Muscle layer of duodenum (tissue), 2 donors: ENCODE results near the gene CYP4Z1.
"Not testable (repeated sequence)": the region's sequence is repeated elsewhere in the genome, so short reads cannot be mapped to it uniquely, and the experiment has no call there.

ENCODE experiments used
- H3K27ac ChIP-seq: one replicate; pipeline ENCODE4 v1.7.0; 2013; ENCODE audit warnings: mild to moderate bottlenecking, low read length
- H3K27me3 ChIP-seq: one replicate; pipeline ENCODE4 v1.7.0; 2013; ENCODE audit warnings: low read depth, mild to moderate bottlenecking, control low read depth, low read length
- H3K36me3 ChIP-seq, 2 donors: one replicate each; pipeline ENCODE4 v1.7.0; 2013; ENCODE audit warnings: low read length in 2 of 2, control low read depth in 1 of 2, mild to moderate bottlenecking in 1 of 2; ENCODE audit not compliant: insufficient read depth in 2 of 2, control insufficient read depth in 1 of 2
- H3K4me1 ChIP-seq, 2 donors: one replicate each; pipeline ENCODE4 v1.7.0; 2013; ENCODE audit warnings: low read length in 2 of 2, mild to moderate bottlenecking in 2 of 2, control low read depth in 1 of 2, moderate library complexity in 1 of 2; ENCODE audit not compliant: insufficient read depth in 2 of 2, control insufficient read depth in 1 of 2
- H3K4me3 ChIP-seq, 2 donors: one replicate each; pipeline ENCODE4 v1.7.0; 2013; ENCODE audit warnings: low read length in 2 of 2, low read depth in 1 of 2, mild to moderate bottlenecking in 1 of 2
- H3K9me3 ChIP-seq, 2 donors: one replicate each; pipeline ENCODE4 v1.7.0; 2013; ENCODE audit warnings: low read length in 2 of 2, control low read depth in 1 of 2, mild to moderate bottlenecking in 1 of 2; ENCODE audit not compliant: control insufficient read depth in 1 of 2
- donor health status: healthy.

The CYP4Z1 gene

DNA sequence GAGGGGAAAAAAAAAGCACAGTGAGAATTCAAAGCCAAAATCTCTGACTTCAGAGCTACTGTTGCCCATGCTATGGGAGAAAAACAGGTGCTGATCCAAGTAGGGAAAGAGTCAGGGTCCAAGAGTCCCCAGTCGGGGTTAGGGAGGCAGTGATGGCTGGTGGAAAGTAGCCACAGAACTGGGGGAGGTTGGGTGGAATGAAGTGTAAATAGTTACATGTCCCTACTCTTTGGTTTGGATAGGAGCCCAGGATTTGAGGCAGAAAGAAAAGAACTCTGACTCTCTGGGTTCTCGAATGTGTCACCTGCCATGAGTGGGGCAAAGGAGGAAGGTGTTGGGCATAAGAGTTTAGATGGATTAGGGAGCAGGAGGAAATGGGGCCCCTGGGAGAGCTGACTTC is 61.8 kb downstream of the CYP4Z1 start:
- not testable (repeated sequence) for H3K9me3 ChIP-seq, H3K27ac ChIP-seq, H3K27me3 ChIP-seq, H3K4me3 ChIP-seq, H3K4me1 ChIP-seq, H3K36me3 ChIP-seq

GRCh38 chr1:47129489-47130230 is 62.6 kb downstream of the CYP4Z1 start:
- H3K36me3 ChIP-seq, H3K27ac ChIP-seq: not testable (repeated sequence)

GRCh38 chr1:47132665-47133064 is 65.6 kb downstream of the CYP4Z1 start:
- H3K9me3 ChIP-seq, H3K4me1 ChIP-seq, H3K4me3 ChIP-seq, H3K27me3 ChIP-seq, H3K27ac ChIP-seq, H3K36me3 ChIP-seq: not testable (repeated sequence)

More at GRCh38 chr1:47129489-47130230, 62.6 kb downstream of the CYP4Z1 start:
- H3K27me3 ChIP-seq, H3K9me3 ChIP-seq, H3K4me3 ChIP-seq, H3K4me1 ChIP-seq: not testable (repeated sequence)

DNA sequence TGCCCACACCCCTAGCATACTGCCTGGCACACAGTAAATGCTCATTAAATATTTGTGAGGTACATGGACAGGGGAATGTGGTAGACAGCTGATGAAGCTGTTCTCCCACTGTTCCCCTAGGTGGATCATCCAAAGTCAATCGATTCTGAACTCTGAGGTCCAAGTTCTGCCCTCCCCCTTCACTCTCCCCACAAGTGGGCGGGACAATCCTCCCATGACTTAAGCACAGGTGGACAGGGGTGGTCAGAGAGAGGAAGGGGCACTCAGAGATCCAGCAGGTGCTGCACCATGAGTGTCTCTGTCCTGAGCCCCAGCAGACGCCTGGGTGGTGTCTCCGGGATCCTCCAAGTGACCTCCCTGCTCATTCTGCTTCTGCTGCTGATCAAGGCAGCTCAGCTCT is 70.2 kb downstream of the CYP4Z1 start, which contains the start of gene CYP4A22:
Gene CYP4A22, plus strand, starts transcription at position 244 of the 400 bp plus-strand sequence. Its CDS starts 45 bp downstream, at position 289.
- Histone ChIP-seq H3K4me3 (no peak within 1 kb of the TSS), H3K27me3 (no peaks in the 10 kb centered on the region), H3K27ac (no peak within 1 kb of the TSS), H3K36me3 (no peaks in the 10 kb centered on the region), H3K9me3 (no peaks in the 10 kb centered on the region), H3K4me1 (no peaks in the 10 kb centered on the region)

GRCh38 chr1:47137925-47138615 is 71.0 kb downstream of the CYP4Z1 start:
- Histone ChIP-seq H3K27ac (no peak overlapping the region), H3K36me3 (no peaks in the 10 kb centered on the region), H3K27me3 (no peaks in the 10 kb centered on the region), H3K4me1 (no peaks in the 10 kb centered on the region), H3K4me3 (no peak overlapping the region), H3K9me3 (no peaks in the 10 kb centered on the region)

- not testable (repeated sequence) for H3K9me3 ChIP-seq
Observed at GRCh38 chr1:47140358-47140757, 73.3 kb downstream of the CYP4Z1 start.

GRCh38 chr1:47143654-47144053 is 76.6 kb downstream of the CYP4Z1 start:
- H3K9me3 ChIP-seq, H3K27me3 ChIP-seq, H3K4me1 ChIP-seq, H3K27ac ChIP-seq, H3K4me3 ChIP-seq, H3K36me3 ChIP-seq: not testable (repeated sequence)

More at GRCh38 chr1:47140358-47140757, 73.3 kb downstream of the CYP4Z1 start:
- not testable (repeated sequence) for H3K36me3 ChIP-seq, H3K27me3 ChIP-seq, H3K27ac ChIP-seq, H3K4me3 ChIP-seq, H3K4me1 ChIP-seq

DNA sequence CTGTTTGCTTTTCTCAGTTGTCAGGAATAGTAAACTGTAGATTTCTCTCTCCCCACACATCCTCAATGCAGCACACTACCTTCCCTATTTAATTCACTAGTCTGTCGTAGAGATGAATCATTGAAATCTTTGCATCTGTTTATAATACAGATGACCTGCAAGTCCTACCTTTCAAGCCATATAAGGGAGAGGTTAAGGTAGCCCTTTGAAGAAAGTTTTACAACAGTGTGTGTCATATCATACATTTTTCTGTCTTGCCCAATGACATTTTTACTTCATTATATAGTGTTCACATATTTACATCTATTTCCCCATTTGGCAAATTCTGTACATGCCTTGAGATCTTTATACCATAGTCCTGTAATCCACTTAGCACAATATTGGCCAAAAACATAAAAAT is 79.5 kb downstream of the CYP4Z1 start:
- H3K27ac ChIP-seq, H3K4me1 ChIP-seq, H3K27me3 ChIP-seq, H3K36me3 ChIP-seq, H3K9me3 ChIP-seq, H3K4me3 ChIP-seq: not testable (repeated sequence)

DNA sequence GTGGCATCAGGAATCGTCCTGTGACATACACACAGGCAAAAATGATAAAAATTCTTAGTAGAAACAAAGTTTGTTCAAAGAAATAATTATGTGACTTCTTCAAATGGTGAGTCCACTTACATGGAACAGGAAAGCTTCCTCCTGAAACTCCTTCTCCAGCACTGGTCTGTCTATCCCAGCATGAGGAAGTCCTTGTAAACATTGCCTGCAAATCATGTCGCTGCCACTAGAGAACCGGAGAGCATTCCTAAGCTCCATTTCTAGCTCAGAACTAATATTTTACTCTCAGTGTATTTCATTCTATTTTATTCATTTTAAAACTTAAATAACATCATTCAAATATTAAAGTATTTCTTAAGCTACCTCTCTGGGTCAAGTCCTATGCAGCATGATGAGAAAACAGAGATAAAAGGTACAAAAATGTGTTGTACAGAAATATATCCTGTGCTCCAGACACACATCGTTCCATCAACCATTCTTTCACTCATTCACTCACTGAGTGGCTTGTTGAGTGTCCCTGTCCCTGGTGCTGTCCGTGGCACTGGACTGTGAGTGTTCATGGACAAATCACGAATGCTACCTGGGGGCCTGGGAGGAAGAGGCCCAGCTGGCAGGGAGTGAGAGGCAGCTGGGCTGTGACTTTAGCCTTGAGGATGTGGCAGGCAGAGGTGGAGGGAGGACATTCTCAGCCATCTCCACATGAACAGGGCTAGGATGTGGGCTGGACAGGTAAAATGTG is 80.2 kb downstream of the CYP4Z1 start:
- no peaks in the 10 kb centered on the region for H3K36me3 ChIP-seq
- no peaks in the 10 kb centered on the region for H3K27me3 ChIP-seq
- no peak overlapping the region for H3K4me3 ChIP-seq
- H3K9me3 ChIP-seq = no peaks in the 10 kb centered on the region
- H3K4me1 ChIP-seq = no peaks in the 10 kb centered on the region
- no peak overlapping the region for H3K27ac ChIP-seq

GRCh38 chr1:47149162-47149561 is 82.1 kb downstream of the CYP4Z1 start:
- not testable (repeated sequence) for H3K36me3 ChIP-seq, H3K4me1 ChIP-seq, H3K27ac ChIP-seq, H3K9me3 ChIP-seq, H3K4me3 ChIP-seq, H3K27me3 ChIP-seq

- not testable (repeated sequence) for H3K4me1 ChIP-seq, H3K36me3 ChIP-seq, H3K4me3 ChIP-seq, H3K9me3 ChIP-seq, H3K27me3 ChIP-seq, H3K27ac ChIP-seq
Observed at GRCh38 chr1:47156457-47156856, 89.4 kb downstream of the CYP4Z1 start.
